T47D (cell line): Measurements from ENCODE around the gene USP48.

Experiments used
- DNase-seq, 2 experiments: peaks; one replicate each; pipeline versions ENCODE4 v3.0.0 to v3.0.0-alpha.2; 2011 to 2012; ENCODE audit warnings: low read depth in 1 of 2, low spot score in 1 of 2
- JUND ChIP-seq: IDR thresholded peaks from 2 replicates; pipeline ENCODE4 v1.6.1; 2012; ENCODE audit warnings: low read depth
- in situ Hi-C: cut with HindIII; loops from 2 replicates; pipeline ENCODE4 v1.10.0; 2016; ENCODE audit warnings: low sequenced_read_pairs, low pct_unique_long_range_greater_than_20kb

USP48 gene

DNA sequence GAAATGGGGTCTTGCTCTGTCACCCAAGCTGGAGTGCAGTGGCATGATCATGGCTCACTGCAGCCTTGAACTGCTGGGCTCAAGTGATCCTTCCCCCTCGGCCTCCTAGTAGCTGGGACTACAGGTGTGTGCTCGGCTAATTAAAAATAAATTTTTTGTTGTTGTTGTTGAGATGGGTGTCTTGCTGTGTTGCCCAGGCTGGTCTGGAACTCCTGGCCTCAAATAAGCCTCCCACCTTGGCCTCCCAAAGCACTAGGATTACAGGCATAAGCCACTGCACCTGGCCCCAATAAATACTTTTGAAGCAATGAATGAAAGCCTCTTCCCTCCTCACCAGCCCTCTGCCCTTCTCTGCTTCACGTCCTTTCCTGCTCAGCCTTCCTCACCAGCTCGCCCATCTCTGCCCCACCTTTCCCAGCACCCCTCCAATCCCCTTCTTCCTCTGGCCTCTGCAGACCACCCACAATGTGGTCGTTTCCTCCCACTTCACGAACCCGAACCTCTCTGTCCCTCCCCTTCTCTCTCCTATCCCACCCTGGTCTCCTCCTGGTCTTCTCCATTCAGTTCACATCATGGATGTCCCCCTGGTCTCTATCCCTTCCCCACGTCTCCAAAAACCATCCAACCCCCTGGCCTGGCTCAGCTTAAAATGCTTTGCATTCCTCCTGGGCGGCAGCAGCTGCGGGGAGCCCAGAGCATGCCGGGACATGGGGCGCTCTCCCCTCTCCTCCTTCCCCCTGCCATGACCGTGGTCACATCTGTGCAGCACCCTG is 152.2 kb downstream of the USP48 start:
- TF ChIP-seq JUND, result no peak
- in situ Hi-C loops, result no loop called here
- DNase-seq, result no peak

GRCh38 chr1:21629971-21630370 is 153.0 kb downstream of the USP48 start:
- in situ Hi-C loops, result no loop called here
- DNase-seq, result no peak
- no peak for TF ChIP-seq JUND

- TF ChIP-seq JUND, result no peak
- in situ Hi-C loops, result no loop called here
- no peak for DNase-seq
Observed at GRCh38 chr1:21628798-21629393, 154.1 kb downstream of the USP48 start.
